Measurements from ENCODE around the gene UPP1.
"Not testable (repeated sequence)": the region's sequence is repeated elsewhere in the genome, so short reads cannot be mapped to it uniquely, and the experiment has no call there.

Gene UPP1

DNA sequence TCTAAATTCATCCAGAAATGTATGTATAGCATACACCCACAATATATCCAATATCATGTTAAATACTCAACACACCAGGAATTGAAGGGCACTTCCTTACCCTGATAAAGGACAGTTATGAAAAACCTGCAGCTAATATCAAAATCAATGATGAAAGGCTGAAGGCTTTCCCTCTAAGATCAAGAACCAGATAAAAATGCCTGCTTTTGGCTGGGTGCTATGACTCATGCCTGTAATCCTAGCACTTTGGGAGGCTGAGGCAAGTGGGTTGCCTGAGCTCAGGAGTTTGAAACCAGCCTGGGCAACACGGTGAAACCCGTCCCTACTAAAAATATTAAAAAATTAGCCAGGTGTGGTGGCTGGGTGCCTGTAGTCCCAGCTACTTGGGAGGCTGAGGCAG, 21.6 kb upstream of the UPP1 start:
- Histone ChIP-seq H3K36me3 (ENCODE audit: low read depth) (no peaks in the 10 kb centered on the region), H3K4me1 (ENCODE audit: insufficient read depth, poor library complexity, severe bottlenecking) (peaks cover 4% of the 10 kb centered on the region), H3K27me3 (ENCODE audit: insufficient read depth, poor library complexity, severe bottlenecking) (no peaks in the 10 kb centered on the region), H3K9me3 (ENCODE audit: severe bottlenecking) (peaks cover 7% of the 10 kb centered on the region), H3K27ac (ENCODE audit: poor library complexity, severe bottlenecking) (no peak overlapping the region), H3K4me3 (ENCODE audit: severe bottlenecking) (no peak overlapping the region)
- DNase-seq (ENCODE audit: low spot score) (no peak), ATAC-seq (ENCODE audit: low read depth) (no peak)
- TF ChIP-seq, protein P1, sequence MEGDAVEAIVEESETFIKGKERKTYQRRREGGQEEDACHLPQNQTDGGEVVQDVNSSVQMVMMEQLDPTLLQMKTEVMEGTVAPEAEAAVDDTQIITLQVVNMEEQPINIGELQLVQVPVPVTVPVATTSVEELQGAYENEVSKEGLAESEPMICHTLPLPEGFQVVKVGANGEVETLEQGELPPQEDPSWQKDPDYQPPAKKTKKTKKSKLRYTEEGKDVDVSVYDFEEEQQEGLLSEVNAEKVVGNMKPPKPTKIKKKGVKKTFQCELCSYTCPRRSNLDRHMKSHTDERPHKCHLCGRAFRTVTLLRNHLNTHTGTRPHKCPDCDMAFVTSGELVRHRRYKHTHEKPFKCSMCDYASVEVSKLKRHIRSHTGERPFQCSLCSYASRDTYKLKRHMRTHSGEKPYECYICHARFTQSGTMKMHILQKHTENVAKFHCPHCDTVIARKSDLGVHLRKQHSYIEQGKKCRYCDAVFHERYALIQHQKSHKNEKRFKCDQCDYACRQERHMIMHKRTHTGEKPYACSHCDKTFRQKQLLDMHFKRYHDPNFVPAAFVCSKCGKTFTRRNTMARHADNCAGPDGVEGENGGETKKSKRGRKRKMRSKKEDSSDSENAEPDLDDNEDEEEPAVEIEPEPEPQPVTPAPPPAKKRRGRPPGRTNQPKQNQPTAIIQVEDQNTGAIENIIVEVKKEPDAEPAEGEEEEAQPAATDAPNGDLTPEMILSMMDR (IDR thresholded peaks at IDR 0.05; ENCODE audit: poor library complexity, severe bottlenecking): no peak

DNA sequence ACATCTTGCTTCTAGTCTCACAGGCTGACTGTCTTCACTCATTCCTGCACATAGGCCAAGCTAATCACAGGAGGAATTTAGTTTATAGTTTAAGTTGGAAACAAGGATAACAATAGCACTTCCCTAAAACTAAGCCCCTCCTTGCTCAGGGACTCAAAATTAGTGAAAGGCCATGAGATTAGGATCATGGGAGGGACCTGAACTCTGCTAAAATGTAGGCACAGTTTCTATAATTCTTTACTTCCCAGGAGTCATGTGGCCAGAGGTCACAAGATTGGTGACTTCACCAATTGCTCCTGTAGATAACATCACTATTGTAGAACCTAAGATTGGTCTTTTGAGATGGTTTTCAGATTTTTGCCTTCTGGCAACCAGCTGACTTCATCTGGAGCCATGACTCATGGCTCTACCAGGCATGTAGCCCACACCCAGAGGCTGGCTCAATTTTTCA, 14.8 kb upstream of the UPP1 start:
- DNase-seq (ENCODE audit: low spot score): no peak
- Histone ChIP-seq H3K4me1 (ENCODE audit: insufficient read depth, poor library complexity, severe bottlenecking) (peaks cover 4% of the 10 kb centered on the region), H3K27ac (ENCODE audit: poor library complexity, severe bottlenecking) (no peak overlapping the region), H3K9me3 (ENCODE audit: severe bottlenecking) (peaks cover 4% of the 10 kb centered on the region), H3K27me3 (ENCODE audit: insufficient read depth, poor library complexity, severe bottlenecking) (no peaks in the 10 kb centered on the region), H3K4me3 (ENCODE audit: severe bottlenecking) (no peak overlapping the region), H3K36me3 (ENCODE audit: low read depth) (no peaks in the 10 kb centered on the region)
- TF ChIP-seq, protein P1 (IDR thresholded peaks at IDR 0.05; ENCODE audit: poor library complexity, severe bottlenecking): no peak
- ATAC-seq (ENCODE audit: low read depth): peak; percentile 54; the same call in 1 of the 3 replicates

DNA sequence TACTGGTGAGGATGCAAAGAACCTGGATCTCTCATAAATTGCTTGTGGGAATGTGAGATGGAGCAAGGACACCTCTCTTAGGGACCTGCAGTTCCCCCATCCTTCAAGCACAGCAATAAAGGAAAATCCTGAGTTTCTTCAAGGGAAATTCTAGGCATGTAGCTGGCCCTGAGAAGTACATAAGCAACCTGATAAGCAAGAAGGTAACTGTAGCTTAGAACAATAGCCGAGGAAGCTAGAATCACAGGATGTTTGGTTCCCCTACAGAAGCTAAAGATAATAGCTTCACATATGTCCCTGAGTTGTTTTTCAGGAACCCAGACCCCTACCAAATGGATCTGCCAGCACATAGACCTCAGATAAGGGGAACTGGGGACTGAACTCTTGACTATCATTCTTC, 11.6 kb upstream of the UPP1 start:
- H3K27me3 ChIP-seq (ENCODE audit: insufficient read depth, poor library complexity, severe bottlenecking): no peaks in the 10 kb centered on the region
- no peaks in the 10 kb centered on the region for H3K36me3 ChIP-seq (ENCODE audit: low read depth)
- TF ChIP-seq, protein P1 (IDR thresholded peaks at IDR 0.05; ENCODE audit: poor library complexity, severe bottlenecking): no peak
- no peak for ATAC-seq (ENCODE audit: low read depth)
- no peak overlapping the region for H3K27ac ChIP-seq (ENCODE audit: poor library complexity, severe bottlenecking)
- DNase-seq (ENCODE audit: low spot score): no peak
- H3K9me3 ChIP-seq (ENCODE audit: severe bottlenecking): no peaks in the 10 kb centered on the region
- H3K4me3 ChIP-seq (ENCODE audit: severe bottlenecking): no peak overlapping the region
- H3K4me1 ChIP-seq (ENCODE audit: insufficient read depth, poor library complexity, severe bottlenecking): peaks cover 13% of the 10 kb centered on the region

DNA sequence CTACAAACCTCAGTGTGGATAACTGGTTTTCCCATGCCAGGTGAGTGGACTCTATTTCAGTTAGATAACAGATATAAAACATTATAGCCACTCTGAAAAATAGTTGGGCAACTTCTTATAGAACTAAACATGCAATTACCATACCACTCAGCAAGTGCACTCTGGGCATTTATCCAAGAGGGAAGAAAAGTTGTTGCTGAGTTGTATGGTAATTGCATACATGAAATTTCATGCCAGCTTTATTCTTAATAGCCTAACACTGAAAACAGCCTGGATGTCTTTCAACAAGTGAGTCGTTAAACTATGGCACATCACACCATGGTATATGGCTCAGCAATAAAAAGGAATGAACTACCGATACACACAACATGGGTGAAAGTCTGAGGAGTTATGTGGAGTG, 10.6 kb upstream of the UPP1 start:
- no peak overlapping the region for H3K27ac ChIP-seq (ENCODE audit: poor library complexity, severe bottlenecking)
- no peak overlapping the region for H3K4me3 ChIP-seq (ENCODE audit: severe bottlenecking)
- no peaks in the 10 kb centered on the region for H3K27me3 ChIP-seq (ENCODE audit: insufficient read depth, poor library complexity, severe bottlenecking)
- no peaks in the 10 kb centered on the region for H3K9me3 ChIP-seq (ENCODE audit: severe bottlenecking)
- ATAC-seq (ENCODE audit: low read depth) (no peak), DNase-seq (ENCODE audit: low spot score) (no peak)
- peaks cover 24% of the 10 kb centered on the region for H3K4me1 ChIP-seq (ENCODE audit: insufficient read depth, poor library complexity, severe bottlenecking)
- TF ChIP-seq, protein P1 (IDR thresholded peaks at IDR 0.05; ENCODE audit: poor library complexity, severe bottlenecking): no peak
- H3K36me3 ChIP-seq (ENCODE audit: low read depth): no peaks in the 10 kb centered on the region

DNA sequence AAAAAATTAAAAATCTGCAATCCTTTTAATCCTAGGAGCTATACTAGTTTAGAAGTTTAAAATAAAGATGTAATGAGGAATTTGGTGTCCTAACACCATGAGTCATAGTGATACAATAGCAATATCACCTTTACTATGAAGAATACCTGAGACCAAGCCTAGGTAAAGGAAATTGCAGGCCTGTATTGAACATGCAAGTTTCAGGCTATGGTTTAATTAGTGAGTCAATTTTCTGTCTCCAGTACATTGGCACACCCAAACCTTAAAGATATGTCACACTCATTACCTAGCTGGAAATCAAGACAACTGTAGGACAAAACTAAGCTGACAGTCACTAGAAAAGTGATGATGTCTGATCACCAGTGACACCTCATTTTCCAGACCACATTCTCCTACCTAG, 6.7 kb upstream of the UPP1 start:
- Histone ChIP-seq H3K27ac (ENCODE audit: poor library complexity, severe bottlenecking) (peak overlapping the region; percentile 98), H3K4me1 (ENCODE audit: insufficient read depth, poor library complexity, severe bottlenecking) (peaks cover 55% of the 10 kb centered on the region)
- ATAC-seq (ENCODE audit: low read depth): peak; percentile 52
- DNase-seq (ENCODE audit: low spot score); H3K4me3 ChIP-seq (ENCODE audit: severe bottlenecking); H3K9me3 ChIP-seq (ENCODE audit: severe bottlenecking); H3K36me3 ChIP-seq (ENCODE audit: low read depth); H3K27me3 ChIP-seq (ENCODE audit: insufficient read depth, poor library complexity, severe bottlenecking): not testable (repeated sequence)
